H1 (cell line): Measurements from ENCODE around the gene SIMC1. TPM values are rescaled to one million over a fixed set of nuclear protein-coding genes. Genes with fewer than 3 reads are reported as not detected.
"Not testable (repeated sequence)": the region's sequence is repeated elsewhere in the genome, so short reads cannot be mapped to it uniquely, and the experiment has no call there.

Source experiments
- CTCF ChIA-PET: fragments of 300-600 bp; sonication (Branson Sonifier 250); formaldehyde crosslinking; loops from one replicate; lab custom pipeline; 2021; ENCODE audit not compliant: partially characterized antibody; lab: Charles Lee
- POLR2A ChIA-PET: fragments of 300-600 bp; sonication (Branson Sonifier 250); formaldehyde crosslinking; loops from one replicate; lab custom pipeline; 2021; ENCODE audit warnings: inconsistent platforms; ENCODE audit not compliant: partially characterized antibody; lab: Charles Lee
- DNase-seq, 2 experiments: peaks; one replicate each; pipeline versions ENCODE4 v3.0.0 to v3.0.0-alpha.2; 2010 to 2022; ENCODE audit warnings: low spot score in 2 of 2, low read depth in 1 of 2, mixed read lengths in 1 of 2
- FAIRE-seq: peaks from 2 replicates; lab custom pipeline; 2011; peaks lifted over from hg19 to GRCh38; lab: Jason Lieb, UNC
- H2AFZ ChIP-seq: 2 replicates; pipeline ENCODE4 v1.8.1; 2012; ENCODE audit warnings: low read length, inconsistent platforms
- H2AK5ac ChIP-seq: 2 replicates; pipeline ENCODE4 v1.6.1; 2013; ENCODE audit warnings: low read depth, low read length
- H2BK120ac ChIP-seq: replicated peaks from 2 replicates; pipeline ENCODE3; 2013; ENCODE audit warnings: low read depth, low read length, inconsistent platforms
- H2BK12ac ChIP-seq: 2 replicates; pipeline ENCODE4 v1.6.1; 2013; ENCODE audit warnings: low read depth, low read length
- H2BK15ac ChIP-seq: 2 replicates; pipeline ENCODE4 v1.6.1; 2013; ENCODE audit warnings: low read length
- H2BK20ac ChIP-seq: 2 replicates; pipeline ENCODE4 v1.6.1; 2013; ENCODE audit warnings: low read length
- H2BK5ac ChIP-seq: 2 replicates; pipeline ENCODE4 v1.6.1; 2013; ENCODE audit warnings: low read depth, low read length
- H3K14ac ChIP-seq: 2 replicates; pipeline ENCODE4 v1.6.1; 2013; ENCODE audit warnings: inconsistent platforms; ENCODE audit not compliant: insufficient read length
- H3K18ac ChIP-seq: 2 replicates; pipeline ENCODE4 v1.6.1; 2013; ENCODE audit warnings: low read length; ENCODE audit errors: extremely low read depth
- H3K23ac ChIP-seq: 2 replicates; pipeline ENCODE4 v1.6.1; 2013; ENCODE audit warnings: inconsistent platforms; ENCODE audit not compliant: insufficient read length
- H3K23me2 ChIP-seq: 2 replicates; pipeline ENCODE4 v1.6.1; 2013; ENCODE audit warnings: low read depth, low read length
- H3K27ac ChIP-seq: 2 replicates; pipeline ENCODE4 v1.6.1; 2011; ENCODE audit warnings: low read depth, low read length, inconsistent platforms
- H3K27me3 ChIP-seq, 4 experiments: replicated peaks in 1 of 4; 1 replicate in 1 of 4; 2 replicates in 3 of 4; pipeline versions ENCODE4 v1.6.1 to v1.8.1; 2011 to 2013; ENCODE audit warnings: low read length in 3 of 4, mild to moderate bottlenecking in 3 of 4, inconsistent platforms in 2 of 4, mixed read lengths in 2 of 4, moderate library complexity in 1 of 4; ENCODE audit not compliant: control insufficient read depth in 3 of 4, insufficient read depth in 3 of 4; ENCODE audit errors: extremely low read depth in 1 of 4
- H3K36me3 ChIP-seq, 4 experiments: 2 replicates each; pipeline versions ENCODE4 v1.6.1 to v1.8.1; 2011 to 2013; ENCODE audit warnings: mild to moderate bottlenecking in 4 of 4, low read length in 3 of 4, moderate library complexity in 2 of 4, control low read depth in 1 of 4, inconsistent platforms in 1 of 4; ENCODE audit not compliant: insufficient read depth in 4 of 4, control insufficient read depth in 2 of 4
- H3K4ac ChIP-seq: replicated peaks from 2 replicates; pipeline ENCODE3; 2013; ENCODE audit warnings: low read length, low read depth, mixed read lengths, inconsistent platforms; ENCODE audit not compliant: insufficient read length
- H3K4me1 ChIP-seq, 4 experiments: replicated peaks in 1 of 4; 1 replicate in 1 of 4; 2 replicates in 3 of 4; pipeline versions ENCODE4 v1.6.1 to v1.8.1; 2011 to 2013; ENCODE audit warnings: low read length in 3 of 4, inconsistent platforms in 2 of 4, mixed read lengths in 1 of 4; ENCODE audit not compliant: insufficient read depth in 4 of 4, control insufficient read depth in 3 of 4
- H3K4me2 ChIP-seq, 2 experiments: 2 replicates each; pipeline versions ENCODE4 v1.6.1 to v1.8.1; 2011 to 2013; ENCODE audit warnings: low read depth in 2 of 2, low read length in 2 of 2, control low read depth in 1 of 2, inconsistent platforms in 1 of 2, mild to moderate bottlenecking in 1 of 2; ENCODE audit not compliant: insufficient read depth in 1 of 2
- H3K4me3 ChIP-seq, 4 experiments: fragments of 200-600, 300-600 bp in 1 of 4; sonication (generic), shearing (Covaris generic), sonication (Bioruptor Twin) in 1 of 4; 2 replicates each; pipeline versions ENCODE4 v1.5.1 to v1.8.1; 2011 to 2016; ENCODE audit warnings: low read length in 4 of 4, low read depth in 3 of 4, control low read depth in 2 of 4, inconsistent platforms in 2 of 4, mild to moderate bottlenecking in 2 of 4, mixed read lengths in 1 of 4, moderate library complexity in 1 of 4; ENCODE audit not compliant: insufficient read depth in 2 of 4; ENCODE audit errors: extremely low read depth in 1 of 4
- H3K56ac ChIP-seq: replicated peaks from 2 replicates; pipeline ENCODE3; 2013; ENCODE audit warnings: low read depth, mild to moderate bottlenecking, mixed read lengths, low read length, inconsistent platforms; ENCODE audit not compliant: insufficient read length
- H3K79me1 ChIP-seq: 2 replicates; pipeline ENCODE4 v1.6.1; 2013; ENCODE audit warnings: low read depth, low read length, control low read depth
- H3K79me2 ChIP-seq, 2 experiments: 2 replicates each; pipeline versions ENCODE4 v1.6.1 to v1.8.1; 2012 to 2013; ENCODE audit warnings: low read length in 2 of 2, mild to moderate bottlenecking in 2 of 2, inconsistent platforms in 1 of 2; ENCODE audit not compliant: insufficient read depth in 2 of 2, control insufficient read depth in 1 of 2
- H3K9ac ChIP-seq, 4 experiments: replicated peaks in 1 of 4; 1 replicate in 1 of 4; 2 replicates in 3 of 4; pipeline versions ENCODE4 v1.6.1 to v1.8.1; 2011 to 2013; ENCODE audit warnings: low read depth in 3 of 4, low read length in 3 of 4, control low read depth in 2 of 4, mild to moderate bottlenecking in 2 of 4, moderate library complexity in 2 of 4, inconsistent platforms in 1 of 4; ENCODE audit errors: extremely low read depth in 1 of 4
- H3K9me3 ChIP-seq, 2 experiments: 2 replicates each; pipeline versions ENCODE4 v1.6.1 to v1.8.1; 2012 to 2013; ENCODE audit warnings: mild to moderate bottlenecking in 2 of 2, moderate library complexity in 2 of 2, control low read depth in 1 of 2, inconsistent platforms in 1 of 2, low read depth in 1 of 2, low read length in 1 of 2, mixed read lengths in 1 of 2; ENCODE audit not compliant: insufficient read depth in 2 of 2
- H4K20me1 ChIP-seq, 2 experiments: replicated peaks in 1 of 2; 2 replicates each; pipeline versions ENCODE3 to v1.8.1; 2011 to 2013; ENCODE audit warnings: inconsistent platforms in 2 of 2, low read length in 2 of 2, mild to moderate bottlenecking in 1 of 2; ENCODE audit not compliant: insufficient read depth in 2 of 2, control insufficient read depth in 1 of 2
- H4K5ac ChIP-seq: 2 replicates; pipeline ENCODE4 v1.6.1; 2013; ENCODE audit warnings: low read length, low read depth, mixed read lengths, inconsistent platforms; ENCODE audit not compliant: insufficient read length
- H4K8ac ChIP-seq: 2 replicates; pipeline ENCODE4 v1.8.0; 2013; ENCODE audit warnings: mild to moderate bottlenecking, moderate library complexity, low read length, inconsistent platforms; ENCODE audit not compliant: insufficient read depth; ENCODE audit errors: extremely low read depth
- H4K91ac ChIP-seq: replicated peaks from 2 replicates; pipeline ENCODE3; 2013; ENCODE audit warnings: low read length, mixed read lengths, inconsistent platforms; ENCODE audit not compliant: insufficient read length
- WGBS, 2 experiments: shearing (Covaris generic) in 1 of 2; methylation state at CpG; one replicate each; pipeline versions ENCODE4 v1.1.6 to v1.1.7; 2013 to 2015; ENCODE audit warnings: low lambda C conversion rate in 2 of 2, mixed read lengths in 2 of 2, inconsistent platforms in 1 of 2, low coverage in 1 of 2, missing lambda C conversion rate in 1 of 2; ENCODE audit not compliant: insufficient replicate concordance in 2 of 2, insufficient coverage in 1 of 2, insufficient read length in 1 of 2; ENCODE audit errors: extremely low coverage in 1 of 2, missing lambda C conversion rate in 1 of 2; 5-methylcytosine and 5-hydroxymethylcytosine counted together
- polyA plus RNA-seq, 7 experiments: library from polyadenylated mRNA; depleted of rRNA in 3 of 7; stranded (reverse) in 5 of 7; unstranded in 2 of 7; fragments of >200 nt in 5 of 7; fragments of 200-250 nt in 2 of 7; gene quantifications; 1 replicate in 5 of 7; 2 replicates in 1 of 7; 4 replicates in 1 of 7; pipeline versions ENCODE4 v1.2.1 to v1.2.3, GENCODE V29; 2011 to 2013; ENCODE audit warnings: missing spikeins in 2 of 7, mixed read lengths in 2 of 7
- total RNA-seq: library from RNA; stranded (reverse); fragmentation: NEBNext Ultra II Directional; extraction: Animal tissue kit (Norgen Biotek cat#: 25700); gene quantifications from 2 replicates; pipeline ENCODE4 v1.2.1, GENCODE V29; 2021

The SIMC1 gene
- total and polyA plus RNA-seq, 2 of the 8 experiments (the other 6 are each of a cell fraction or from before 2014, with no cell fraction given): 12.3 to 21.2 TPM

GRCh38 chr5:176199803-176200399, 38.3 kb upstream of the SIMC1 start:
- H4K91ac ChIP-seq, H3K9ac ChIP-seq, H3K18ac ChIP-seq, H3K79me1 ChIP-seq, H3K4me1 ChIP-seq, H3K14ac ChIP-seq, H3K27ac ChIP-seq, H2BK5ac ChIP-seq, H3K4ac ChIP-seq, H2AK5ac ChIP-seq, H3K36me3 ChIP-seq, H3K9me3 ChIP-seq, H2BK12ac ChIP-seq, FAIRE-seq, H4K8ac ChIP-seq, H2AFZ ChIP-seq, H3K23ac ChIP-seq, POLR2A ChIA-PET, H2BK15ac ChIP-seq, H3K56ac ChIP-seq, H3K79me2 ChIP-seq, H4K5ac ChIP-seq, CTCF ChIA-PET, H2BK20ac ChIP-seq, H4K20me1 ChIP-seq, H3K23me2 ChIP-seq, H2BK120ac ChIP-seq: not testable (repeated sequence)
- peak overlapping the region; percentile 24 to 59 (median 28) for H3K4me3 ChIP-seq
- whole genome bisulfite sequencing, 2 experiments: 15% methylated on average over 4 of the region's 9 CpGs; no CpG with 5 or more reads in 1 of the 2 experiments
- peaks cover 3 to 31% (median 12%) of the 10 kb centered on the region in 4 experiments for H3K27me3 ChIP-seq
- peak in 1 of 2 experiments; percentile 55 for DNase-seq
- H3K4me2 ChIP-seq: peak overlapping the region; percentile 61 to 78; a peak in 3 of 4 replicates
